GM11168 (cell line): Measurements from ENCODE around the gene DMKN.

Experiments used
- in situ Hi-C: fragments of 300-500 bp; cut with MboI; formaldehyde crosslinking; loops from one replicate; pipeline ENCODE4 v1.12.0; 2022; ENCODE audit warnings: low sequenced_read_pairs; ENCODE audit not compliant: unreplicated experiment

The DMKN gene

GRCh38 chr19:35513628-35514281 lies at the start of gene DMKN:
Gene DMKN, minus strand, starts transcription at chr19:35513649. Its CDS starts 174 bp downstream, at chr19:35513475.
- in situ Hi-C loops, result no loop called here

GRCh38 chr19:35562776-35563175 lies 49.3 kb upstream of the DMKN start:
- in situ Hi-C loops, result no loop called here

- in situ Hi-C loops, result no loop called here
Observed at GRCh38 chr19:35562336-35562735, 48.9 kb upstream of the DMKN start.

- in situ Hi-C loops, result no loop called here
Observed at GRCh38 chr19:35561436-35561835, 48.0 kb upstream of the DMKN start.

GRCh38 chr19:35560677-35561076 lies 47.2 kb upstream of the DMKN start:
- in situ Hi-C loops, result no loop called here

- in situ Hi-C loops, result no loop called here
Observed at GRCh38 chr19:35560271-35560670, 46.8 kb upstream of the DMKN start.

- in situ Hi-C loops, result no loop called here
Observed at GRCh38 chr19:35559781-35560180, 46.3 kb upstream of the DMKN start.

GRCh38 chr19:35559281-35559659 lies 45.8 kb upstream of the DMKN start:
- in situ Hi-C loops, result no loop called here

- in situ Hi-C loops, result no loop called here
Observed at GRCh38 chr19:35558400-35559280, 45.2 kb upstream of the DMKN start.

GRCh38 chr19:35557539-35558399 lies 44.3 kb upstream of the DMKN start:
- in situ Hi-C loops, result no loop called here

- in situ Hi-C loops, result no loop called here
Observed at GRCh38 chr19:35556846-35557538, 43.5 kb upstream of the DMKN start.

- in situ Hi-C loops, result no loop called here
Observed at GRCh38 chr19:35556025-35556590, 42.7 kb upstream of the DMKN start.

- in situ Hi-C loops, result no loop called here
Observed at GRCh38 chr19:35555301-35556005, 42.0 kb upstream of the DMKN start.

- in situ Hi-C loops, result no loop called here
Observed at GRCh38 chr19:35554076-35554475, 40.6 kb upstream of the DMKN start.

GRCh38 chr19:35553385-35554000 lies 40.0 kb upstream of the DMKN start:
- in situ Hi-C loops, result no loop called here

GRCh38 chr19:35552534-35553384 lies 39.3 kb upstream of the DMKN start:
- in situ Hi-C loops, result no loop called here

GRCh38 chr19:35551091-35551810 lies 37.8 kb upstream of the DMKN start:
- in situ Hi-C loops, result no loop called here
